ENCODE measurements around the gene MAP7.

DNA sequence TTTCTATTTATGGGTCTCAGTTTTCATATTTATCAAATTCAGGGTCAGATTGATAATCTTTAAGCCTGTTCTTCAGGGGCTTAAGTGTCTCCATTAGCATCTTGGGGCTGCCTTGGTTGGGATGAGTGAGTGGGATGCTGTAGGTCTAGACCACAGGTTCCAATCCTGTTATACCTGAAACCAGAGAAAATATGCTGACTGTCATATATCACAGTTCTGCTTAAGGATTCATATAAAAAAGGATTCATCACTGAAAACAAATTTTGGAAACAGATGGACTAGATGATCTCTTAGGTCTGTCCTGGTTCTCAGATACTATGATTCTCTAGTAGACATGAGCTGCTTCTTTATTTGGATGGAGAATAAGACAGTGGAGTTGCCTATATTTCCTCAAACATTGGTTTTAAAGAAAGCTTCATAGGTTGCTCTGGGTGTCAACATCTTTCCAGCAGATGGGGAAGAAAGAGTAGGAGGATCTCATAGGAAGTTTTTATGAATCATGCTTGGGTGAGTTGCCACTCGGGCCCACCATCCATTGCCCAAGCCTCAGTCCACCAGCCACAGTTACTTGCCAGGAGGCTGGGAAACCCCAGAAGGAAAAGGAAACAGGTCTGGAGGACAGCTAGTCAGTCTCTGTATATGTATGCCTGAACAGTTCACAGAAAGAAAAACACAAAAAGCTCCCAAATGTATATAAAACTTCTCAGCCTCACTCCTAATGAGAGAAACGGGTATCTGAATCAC, 42.9 kb upstream of the MAP7 start:
- no peak for TF ChIP-seq HNF4G (IDR thresholded peaks at IDR 0.05)
- no peak for TF ChIP-seq RAD21 (IDR thresholded peaks at IDR 0.05)
- TF ChIP-seq, protein P1, sequence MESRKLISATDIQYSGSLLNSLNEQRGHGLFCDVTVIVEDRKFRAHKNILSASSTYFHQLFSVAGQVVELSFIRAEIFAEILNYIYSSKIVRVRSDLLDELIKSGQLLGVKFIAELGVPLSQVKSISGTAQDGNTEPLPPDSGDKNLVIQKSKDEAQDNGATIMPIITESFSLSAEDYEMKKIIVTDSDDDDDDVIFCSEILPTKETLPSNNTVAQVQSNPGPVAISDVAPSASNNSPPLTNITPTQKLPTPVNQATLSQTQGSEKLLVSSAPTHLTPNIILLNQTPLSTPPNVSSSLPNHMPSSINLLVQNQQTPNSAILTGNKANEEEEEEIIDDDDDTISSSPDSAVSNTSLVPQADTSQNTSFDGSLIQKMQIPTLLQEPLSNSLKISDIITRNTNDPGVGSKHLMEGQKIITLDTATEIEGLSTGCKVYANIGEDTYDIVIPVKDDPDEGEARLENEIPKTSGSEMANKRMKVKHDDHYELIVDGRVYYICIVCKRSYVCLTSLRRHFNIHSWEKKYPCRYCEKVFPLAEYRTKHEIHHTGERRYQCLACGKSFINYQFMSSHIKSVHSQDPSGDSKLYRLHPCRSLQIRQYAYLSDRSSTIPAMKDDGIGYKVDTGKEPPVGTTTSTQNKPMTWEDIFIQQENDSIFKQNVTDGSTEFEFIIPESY (IDR thresholded peaks at IDR 0.05) = no peak
- no peak for TF ChIP-seq YY1 (IDR thresholded peaks at IDR 0.05)
- TF ChIP-seq, protein P2, sequence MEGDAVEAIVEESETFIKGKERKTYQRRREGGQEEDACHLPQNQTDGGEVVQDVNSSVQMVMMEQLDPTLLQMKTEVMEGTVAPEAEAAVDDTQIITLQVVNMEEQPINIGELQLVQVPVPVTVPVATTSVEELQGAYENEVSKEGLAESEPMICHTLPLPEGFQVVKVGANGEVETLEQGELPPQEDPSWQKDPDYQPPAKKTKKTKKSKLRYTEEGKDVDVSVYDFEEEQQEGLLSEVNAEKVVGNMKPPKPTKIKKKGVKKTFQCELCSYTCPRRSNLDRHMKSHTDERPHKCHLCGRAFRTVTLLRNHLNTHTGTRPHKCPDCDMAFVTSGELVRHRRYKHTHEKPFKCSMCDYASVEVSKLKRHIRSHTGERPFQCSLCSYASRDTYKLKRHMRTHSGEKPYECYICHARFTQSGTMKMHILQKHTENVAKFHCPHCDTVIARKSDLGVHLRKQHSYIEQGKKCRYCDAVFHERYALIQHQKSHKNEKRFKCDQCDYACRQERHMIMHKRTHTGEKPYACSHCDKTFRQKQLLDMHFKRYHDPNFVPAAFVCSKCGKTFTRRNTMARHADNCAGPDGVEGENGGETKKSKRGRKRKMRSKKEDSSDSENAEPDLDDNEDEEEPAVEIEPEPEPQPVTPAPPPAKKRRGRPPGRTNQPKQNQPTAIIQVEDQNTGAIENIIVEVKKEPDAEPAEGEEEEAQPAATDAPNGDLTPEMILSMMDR (IDR thresholded peaks at IDR 0.05; ENCODE audit: low read depth, low read length, missing input control) = no peak
- TF ChIP-seq, protein P3, sequence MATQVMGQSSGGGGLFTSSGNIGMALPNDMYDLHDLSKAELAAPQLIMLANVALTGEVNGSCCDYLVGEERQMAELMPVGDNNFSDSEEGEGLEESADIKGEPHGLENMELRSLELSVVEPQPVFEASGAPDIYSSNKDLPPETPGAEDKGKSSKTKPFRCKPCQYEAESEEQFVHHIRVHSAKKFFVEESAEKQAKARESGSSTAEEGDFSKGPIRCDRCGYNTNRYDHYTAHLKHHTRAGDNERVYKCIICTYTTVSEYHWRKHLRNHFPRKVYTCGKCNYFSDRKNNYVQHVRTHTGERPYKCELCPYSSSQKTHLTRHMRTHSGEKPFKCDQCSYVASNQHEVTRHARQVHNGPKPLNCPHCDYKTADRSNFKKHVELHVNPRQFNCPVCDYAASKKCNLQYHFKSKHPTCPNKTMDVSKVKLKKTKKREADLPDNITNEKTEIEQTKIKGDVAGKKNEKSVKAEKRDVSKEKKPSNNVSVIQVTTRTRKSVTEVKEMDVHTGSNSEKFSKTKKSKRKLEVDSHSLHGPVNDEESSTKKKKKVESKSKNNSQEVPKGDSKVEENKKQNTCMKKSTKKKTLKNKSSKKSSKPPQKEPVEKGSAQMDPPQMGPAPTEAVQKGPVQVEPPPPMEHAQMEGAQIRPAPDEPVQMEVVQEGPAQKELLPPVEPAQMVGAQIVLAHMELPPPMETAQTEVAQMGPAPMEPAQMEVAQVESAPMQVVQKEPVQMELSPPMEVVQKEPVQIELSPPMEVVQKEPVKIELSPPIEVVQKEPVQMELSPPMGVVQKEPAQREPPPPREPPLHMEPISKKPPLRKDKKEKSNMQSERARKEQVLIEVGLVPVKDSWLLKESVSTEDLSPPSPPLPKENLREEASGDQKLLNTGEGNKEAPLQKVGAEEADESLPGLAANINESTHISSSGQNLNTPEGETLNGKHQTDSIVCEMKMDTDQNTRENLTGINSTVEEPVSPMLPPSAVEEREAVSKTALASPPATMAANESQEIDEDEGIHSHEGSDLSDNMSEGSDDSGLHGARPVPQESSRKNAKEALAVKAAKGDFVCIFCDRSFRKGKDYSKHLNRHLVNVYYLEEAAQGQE (IDR thresholded peaks at IDR 0.05) = no peak
- TF ChIP-seq, protein P4, sequence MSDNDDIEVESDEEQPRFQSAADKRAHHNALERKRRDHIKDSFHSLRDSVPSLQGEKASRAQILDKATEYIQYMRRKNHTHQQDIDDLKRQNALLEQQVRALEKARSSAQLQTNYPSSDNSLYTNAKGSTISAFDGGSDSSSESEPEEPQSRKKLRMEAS (IDR thresholded peaks at IDR 0.05) = no peak
- no peak for TF ChIP-seq GABPA (IDR thresholded peaks at IDR 0.05 in 1 of 2, conservative IDR thresholded peaks at IDR 0.05 in 1 of 2)
- no peak for TF ChIP-seq EGR1 (IDR thresholded peaks at IDR 0.05; ENCODE audit: low read depth in 2 of 2)
- TF ChIP-seq RXRA (IDR thresholded peaks at IDR 0.05) = no peak
- TF ChIP-seq TAF1 (conservative IDR thresholded peaks at IDR 0.05) = no peak
